Activated naive CD4-positive, alpha-beta T cell treated with anti-CD3 and anti-CD28 coated beads for 36 hours (primary cell): ENCODE measurements around the gene PRKCE. TPM values are rescaled to one million over a fixed set of nuclear protein-coding genes. Genes with fewer than 3 reads are reported as not detected.
"Not testable (repeated sequence)": the region's sequence is repeated elsewhere in the genome, so short reads cannot be mapped to it uniquely, and the experiment has no call there.

ENCODE experiments used
- CTCF ChIA-PET: fragments of 350-600 bp; sonication (Branson Sonifier 250); formaldehyde crosslinking; loops from one replicate; lab custom pipeline; 2021; ENCODE audit warnings: antibody characterized with exemption; lab: Charles Lee
- DNase-seq: peaks from one replicate; pipeline ENCODE4 v3.0.0-alpha.2; 2020
- H3K27ac Mint-ChIP-seq: one replicate; pipeline ENCODE4 v1.8.0; 2021; ENCODE audit warnings: mild to moderate bottlenecking, mixed read lengths
- H3K27me3 Mint-ChIP-seq: one replicate; pipeline ENCODE4 v1.8.0; 2021; ENCODE audit warnings: low read depth, mixed read lengths
- H3K36me3 Mint-ChIP-seq: one replicate; pipeline ENCODE4 v1.8.0; 2021; ENCODE audit warnings: low read depth, mixed read lengths
- H3K4me1 Mint-ChIP-seq: one replicate; pipeline ENCODE4 v1.8.0; 2021; ENCODE audit warnings: low read depth, mixed read lengths
- H3K4me3 Mint-ChIP-seq: one replicate; pipeline ENCODE4 v1.8.0; 2021; ENCODE audit warnings: mild to moderate bottlenecking, moderate library complexity, mixed read lengths
- H3K9me3 Mint-ChIP-seq: one replicate; pipeline ENCODE4 v1.8.0; 2021; ENCODE audit warnings: mixed read lengths
- intact Hi-C: fragments of 100-400 bp; cut with micrococcal nuclease; formaldehyde crosslinking; loops from one replicate; pipeline ENCODE4 v1.15.1; 2023
- total RNA-seq, 2 experiments: library from RNA; stranded (reverse); gene quantifications; one replicate each; pipeline ENCODE4 v1.2.3, GENCODE V29; 2021

Gene PRKCE
- total RNA-seq, 2 experiments from 2014 or later: 9.4 to 10.6 TPM

GRCh38 chr2:46203636-46204035 is 552.2 kb downstream of the PRKCE start:
- H3K27me3 Mint-ChIP-seq, H3K9me3 Mint-ChIP-seq, H3K27ac Mint-ChIP-seq, H3K4me3 Mint-ChIP-seq, intact Hi-C loops, DNase-seq, H3K36me3 Mint-ChIP-seq, CTCF ChIA-PET: not testable (repeated sequence)
- H3K4me1 Mint-ChIP-seq: peaks cover 17% of the 10 kb centered on the region

- intact Hi-C loops: no loop called here
- DNase-seq: no peak
- no peak overlapping the region for H3K27ac Mint-ChIP-seq
- H3K27me3 Mint-ChIP-seq: no peaks in the 10 kb centered on the region
- no peak overlapping the region for H3K4me3 Mint-ChIP-seq
- H3K9me3 Mint-ChIP-seq: peaks cover 20% of the 10 kb centered on the region
- H3K36me3 Mint-ChIP-seq: peaks cover 2% of the 10 kb centered on the region
- CTCF ChIA-PET: no interaction called here
- no peaks in the 10 kb centered on the region for H3K4me1 Mint-ChIP-seq
Measured at GRCh38 chr2:46207591-46207990, 556.1 kb downstream of the PRKCE start.

GRCh38 chr2:46208766-46209165 is 557.3 kb downstream of the PRKCE start:
- CTCF ChIA-PET: no interaction called here
- no peaks in the 10 kb centered on the region for H3K4me1 Mint-ChIP-seq
- H3K27ac Mint-ChIP-seq: no peak overlapping the region
- H3K27me3 Mint-ChIP-seq: no peaks in the 10 kb centered on the region
- no peak for DNase-seq
- intact Hi-C loops: no loop called here
- no peak overlapping the region for H3K4me3 Mint-ChIP-seq
- peaks cover 2% of the 10 kb centered on the region for H3K36me3 Mint-ChIP-seq
- peaks cover 20% of the 10 kb centered on the region for H3K9me3 Mint-ChIP-seq

GRCh38 chr2:46210063-46210462 is 558.6 kb downstream of the PRKCE start:
- CTCF ChIA-PET: no interaction called here
- peaks cover 23% of the 10 kb centered on the region for H3K9me3 Mint-ChIP-seq
- no peak overlapping the region for H3K27ac Mint-ChIP-seq
- H3K4me1 Mint-ChIP-seq: no peaks in the 10 kb centered on the region
- H3K4me3 Mint-ChIP-seq: no peak overlapping the region
- H3K27me3 Mint-ChIP-seq: no peaks in the 10 kb centered on the region
- H3K36me3 Mint-ChIP-seq: peaks cover 2% of the 10 kb centered on the region
- intact Hi-C loops: no loop called here
- DNase-seq: no peak

- H3K9me3 Mint-ChIP-seq: peaks cover 26% of the 10 kb centered on the region
- H3K4me1 Mint-ChIP-seq: no peaks in the 10 kb centered on the region
- no peak overlapping the region for H3K4me3 Mint-ChIP-seq
- H3K27me3 Mint-ChIP-seq: no peaks in the 10 kb centered on the region
- no peak overlapping the region for H3K27ac Mint-ChIP-seq
- no peak for DNase-seq
- H3K36me3 Mint-ChIP-seq: peaks cover 3% of the 10 kb centered on the region
- CTCF ChIA-PET: interaction anchor here (0.6 to 0.7 kb wide), 2 partner anchors 16 to 219 kb away, joined by 4 to 6 read pairs; no protein-coding TSS in a partner anchor
- intact Hi-C loops: no loop called here
Measured at GRCh38 chr2:46211461-46211860, 560.0 kb downstream of the PRKCE start.

- CTCF ChIA-PET: no interaction called here
- Mint-ChIP-seq H3K27me3 (no peaks in the 10 kb centered on the region), H3K27ac (no peak overlapping the region), H3K4me3 (no peak overlapping the region), H3K9me3 (peaks cover 24% of the 10 kb centered on the region), H3K4me1 (no peaks in the 10 kb centered on the region), H3K36me3 (peaks cover 1% of the 10 kb centered on the region)
- no peak for DNase-seq
- intact Hi-C loops: no loop called here
Measured at GRCh38 chr2:46213906-46214305, 562.4 kb downstream of the PRKCE start.

GRCh38 chr2:46216213-46216612 is 564.7 kb downstream of the PRKCE start:
- H3K9me3 Mint-ChIP-seq: peaks cover 11% of the 10 kb centered on the region
- DNase-seq: no peak
- H3K27ac Mint-ChIP-seq: no peak overlapping the region
- CTCF ChIA-PET: no interaction called here
- intact Hi-C loops: no loop called here
- H3K4me1 Mint-ChIP-seq: no peaks in the 10 kb centered on the region
- H3K4me3 Mint-ChIP-seq: no peak overlapping the region
- peaks cover 1% of the 10 kb centered on the region for H3K36me3 Mint-ChIP-seq
- peaks cover 2% of the 10 kb centered on the region for H3K27me3 Mint-ChIP-seq

- H3K27ac Mint-ChIP-seq, H3K9me3 Mint-ChIP-seq, intact Hi-C loops, H3K27me3 Mint-ChIP-seq, H3K4me3 Mint-ChIP-seq, H3K36me3 Mint-ChIP-seq, CTCF ChIA-PET, DNase-seq: not testable (repeated sequence)
- peaks cover 25% of the 10 kb centered on the region for H3K4me1 Mint-ChIP-seq
Measured at GRCh38 chr2:46223514-46223913, 572.0 kb downstream of the PRKCE start.

- Mint-ChIP-seq H3K27me3 (peaks cover under 1% of the 10 kb centered on the region), H3K9me3 (no peaks in the 10 kb centered on the region), H3K36me3 (no peaks in the 10 kb centered on the region), H3K4me3 (no peak overlapping the region), H3K27ac (no peak overlapping the region), H3K4me1 (peaks cover 39% of the 10 kb centered on the region)
- CTCF ChIA-PET: no interaction called here
- DNase-seq: no peak
- intact Hi-C loops: no loop called here
Measured at GRCh38 chr2:46225150-46225625, 573.7 kb downstream of the PRKCE start.

- Mint-ChIP-seq H3K4me3 (no peak overlapping the region), H3K27ac (no peak overlapping the region), H3K36me3 (no peaks in the 10 kb centered on the region), H3K27me3 (no peaks in the 10 kb centered on the region), H3K9me3 (no peaks in the 10 kb centered on the region), H3K4me1 (peaks cover 41% of the 10 kb centered on the region)
- intact Hi-C loops: no loop called here
- CTCF ChIA-PET: no interaction called here
- DNase-seq: no peak
Measured at GRCh38 chr2:46225730-46226129, 574.3 kb downstream of the PRKCE start.

- Mint-ChIP-seq H3K9me3 (no peaks in the 10 kb centered on the region), H3K4me1 (peaks cover 41% of the 10 kb centered on the region), H3K4me3 (no peak overlapping the region), H3K27me3 (no peaks in the 10 kb centered on the region), H3K36me3 (no peaks in the 10 kb centered on the region), H3K27ac (no peak overlapping the region)
- intact Hi-C loops: no loop called here
- CTCF ChIA-PET: no interaction called here
- no peak for DNase-seq
Measured at GRCh38 chr2:46226620-46227019, 575.1 kb downstream of the PRKCE start.

- intact Hi-C loops: no loop called here
- Mint-ChIP-seq H3K36me3 (no peaks in the 10 kb centered on the region), H3K27ac (no peak overlapping the region), H3K9me3 (no peaks in the 10 kb centered on the region), H3K27me3 (no peaks in the 10 kb centered on the region), H3K4me1 (peaks cover 41% of the 10 kb centered on the region), H3K4me3 (no peak overlapping the region)
- DNase-seq: no peak
- CTCF ChIA-PET: interaction anchor here (0.9 to 1.3 kb wide), 2 partner anchors 50 to 164 kb away, joined by 3 read pairs; no protein-coding TSS in a partner anchor
Measured at GRCh38 chr2:46227022-46227421, 575.5 kb downstream of the PRKCE start.

- H3K9me3 Mint-ChIP-seq: no peaks in the 10 kb centered on the region
- no peak for DNase-seq
- no peak overlapping the region for H3K27ac Mint-ChIP-seq
- H3K36me3 Mint-ChIP-seq: no peaks in the 10 kb centered on the region
- no peak overlapping the region for H3K4me3 Mint-ChIP-seq
- no peaks in the 10 kb centered on the region for H3K27me3 Mint-ChIP-seq
- intact Hi-C loops: no loop called here
- peaks cover 39% of the 10 kb centered on the region for H3K4me1 Mint-ChIP-seq
- CTCF ChIA-PET: interaction anchor here (0.9 to 1.3 kb wide), 2 partner anchors 49 to 165 kb away, joined by 3 read pairs; no protein-coding TSS in a partner anchor
Measured at GRCh38 chr2:46227674-46228289, 576.3 kb downstream of the PRKCE start.
